Measurements from ENCODE around the gene RNF152. TPM values are rescaled to one million over a fixed set of nuclear protein-coding genes. Genes with fewer than 3 reads are reported as not detected.

RNF152 gene
- polyA plus RNA-seq, 1 donor from 2014 or later: 22.9 TPM

GRCh38 chr18:61894751-61895524, 2.1 kb upstream of the RNF152 start:
- Histone ChIP-seq H2AFZ (ENCODE audit: low read depth, low read length) (no peak overlapping the region), H3K4me2 (ENCODE audit: low read length) (no peak overlapping the region), H4K20me1 (ENCODE audit: insufficient read depth) (no peaks in the 10 kb centered on the region), H3K9me2 (ENCODE audit: insufficient read depth, low read length) (no peaks in the 10 kb centered on the region), H3K4me3 (ENCODE audit: low read length) (peak overlapping the region; percentile 77), H3K9ac (ENCODE audit: low read length) (peak overlapping the region; percentile 87), H3F3A (ENCODE audit: insufficient read depth, low read length, poor library complexity, severe bottlenecking) (no peaks in the 10 kb centered on the region), H3K27me3 (ENCODE audit: insufficient read depth, low read depth, low read length) (peaks cover 2% of the 10 kb centered on the region), H3K9me3 (ENCODE audit: low read length) (no peaks in the 10 kb centered on the region), H3K27ac (ENCODE audit: low read length) (no peak overlapping the region), H3K79me2 (replicated peaks; ENCODE audit: insufficient read depth, low read length) (no peaks in the 10 kb centered on the region), H3K36me3 (ENCODE audit: insufficient read depth, low read length) (peaks cover 5% of the 10 kb centered on the region)
- TF ChIP-seq SMC3 (conservative IDR thresholded peaks at IDR 0.05; ENCODE audit: poor library complexity): no peak
- TF ChIP-seq RAD21 (conservative IDR thresholded peaks at IDR 0.05): no peak

DNA sequence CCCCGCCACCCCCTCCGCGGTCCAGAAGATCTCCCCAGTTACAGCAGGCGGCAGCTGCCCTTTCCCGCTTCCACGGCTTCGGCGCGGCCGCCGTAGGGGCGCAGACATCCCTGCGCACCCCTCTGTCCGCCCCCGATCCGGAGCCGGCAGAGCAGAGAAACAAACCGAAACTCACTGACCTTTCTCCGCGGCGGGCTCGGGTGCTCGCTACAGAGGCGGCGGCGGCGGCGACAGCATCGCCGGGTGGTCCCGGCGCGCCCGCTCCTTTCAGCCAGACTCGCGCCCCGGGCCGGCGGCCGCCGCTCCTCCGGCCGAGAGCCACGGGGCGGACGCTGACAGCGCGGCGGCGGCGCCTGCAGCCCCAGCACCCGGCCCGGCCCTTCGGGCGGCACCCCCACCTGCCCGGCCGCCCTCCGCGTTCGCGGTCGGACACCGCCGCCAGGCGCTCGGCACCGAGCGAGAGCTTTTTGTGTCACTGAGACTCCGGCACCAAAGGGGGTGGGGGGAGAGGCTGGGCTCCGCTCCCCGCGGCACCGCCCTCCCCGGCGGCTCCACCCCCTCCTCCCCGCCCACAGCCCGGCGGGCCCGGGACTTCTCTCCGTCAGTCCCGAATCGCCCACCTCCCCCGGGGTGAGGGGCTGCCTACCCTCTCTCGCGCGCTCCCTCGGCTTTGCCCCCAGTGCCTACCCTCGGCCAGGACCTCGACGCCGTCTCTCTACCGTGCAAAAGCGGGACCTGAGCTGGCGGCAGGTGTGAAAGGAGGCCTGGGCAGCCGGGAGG, 1.4 kb upstream of the RNF152 start:
- no peaks in the 10 kb centered on the region for H3K9me3 ChIP-seq (ENCODE audit: low read length)
- no peaks in the 10 kb centered on the region for H3F3A ChIP-seq (ENCODE audit: insufficient read depth, low read length, poor library complexity, severe bottlenecking)
- peaks cover 2% of the 10 kb centered on the region for H3K27me3 ChIP-seq (ENCODE audit: insufficient read depth, low read depth, low read length)
- no peaks in the 10 kb centered on the region for H4K20me1 ChIP-seq (ENCODE audit: insufficient read depth)
- no peak overlapping the region for H3K4me2 ChIP-seq (ENCODE audit: low read length)
- H3K9me2 ChIP-seq (ENCODE audit: insufficient read depth, low read length): no peaks in the 10 kb centered on the region
- H3K36me3 ChIP-seq (ENCODE audit: insufficient read depth, low read length): peaks cover 6% of the 10 kb centered on the region
- H3K79me2 ChIP-seq (replicated peaks; ENCODE audit: insufficient read depth, low read length): peaks cover 2% of the 10 kb centered on the region
- no peak for TF ChIP-seq TAF1 (IDR thresholded peaks at IDR 0.05; ENCODE audit: low read depth)
- no peak for TF ChIP-seq EZH2 (IDR thresholded peaks at IDR 0.05; ENCODE audit: borderline replicate concordance, insufficient read depth, low read length, poor library complexity, severe bottlenecking)
- TF ChIP-seq EP300 (conservative IDR thresholded peaks at IDR 0.05; ENCODE audit: poor library complexity, severe bottlenecking): peak; percentile 31
- TF ChIP-seq POLR2AphosphoS5 (IDR thresholded peaks at IDR 0.05): peak; percentile 44
- TF ChIP-seq, protein P1, sequence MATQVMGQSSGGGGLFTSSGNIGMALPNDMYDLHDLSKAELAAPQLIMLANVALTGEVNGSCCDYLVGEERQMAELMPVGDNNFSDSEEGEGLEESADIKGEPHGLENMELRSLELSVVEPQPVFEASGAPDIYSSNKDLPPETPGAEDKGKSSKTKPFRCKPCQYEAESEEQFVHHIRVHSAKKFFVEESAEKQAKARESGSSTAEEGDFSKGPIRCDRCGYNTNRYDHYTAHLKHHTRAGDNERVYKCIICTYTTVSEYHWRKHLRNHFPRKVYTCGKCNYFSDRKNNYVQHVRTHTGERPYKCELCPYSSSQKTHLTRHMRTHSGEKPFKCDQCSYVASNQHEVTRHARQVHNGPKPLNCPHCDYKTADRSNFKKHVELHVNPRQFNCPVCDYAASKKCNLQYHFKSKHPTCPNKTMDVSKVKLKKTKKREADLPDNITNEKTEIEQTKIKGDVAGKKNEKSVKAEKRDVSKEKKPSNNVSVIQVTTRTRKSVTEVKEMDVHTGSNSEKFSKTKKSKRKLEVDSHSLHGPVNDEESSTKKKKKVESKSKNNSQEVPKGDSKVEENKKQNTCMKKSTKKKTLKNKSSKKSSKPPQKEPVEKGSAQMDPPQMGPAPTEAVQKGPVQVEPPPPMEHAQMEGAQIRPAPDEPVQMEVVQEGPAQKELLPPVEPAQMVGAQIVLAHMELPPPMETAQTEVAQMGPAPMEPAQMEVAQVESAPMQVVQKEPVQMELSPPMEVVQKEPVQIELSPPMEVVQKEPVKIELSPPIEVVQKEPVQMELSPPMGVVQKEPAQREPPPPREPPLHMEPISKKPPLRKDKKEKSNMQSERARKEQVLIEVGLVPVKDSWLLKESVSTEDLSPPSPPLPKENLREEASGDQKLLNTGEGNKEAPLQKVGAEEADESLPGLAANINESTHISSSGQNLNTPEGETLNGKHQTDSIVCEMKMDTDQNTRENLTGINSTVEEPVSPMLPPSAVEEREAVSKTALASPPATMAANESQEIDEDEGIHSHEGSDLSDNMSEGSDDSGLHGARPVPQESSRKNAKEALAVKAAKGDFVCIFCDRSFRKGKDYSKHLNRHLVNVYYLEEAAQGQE (IDR thresholded peaks at IDR 0.05; ENCODE audit: borderline replicate concordance): no peak
- no peak for TF ChIP-seq MXI1 (conservative IDR thresholded peaks at IDR 0.05; ENCODE audit: poor library complexity, severe bottlenecking)
- TF ChIP-seq RAD21 (conservative IDR thresholded peaks at IDR 0.05): peak; percentile 49
- peak; percentile 42 for TF ChIP-seq CTCF (IDR thresholded peaks at IDR 0.05; ENCODE audit: poor library complexity, severe bottlenecking)
- peak; percentile 42 for TF ChIP-seq SMC3 (conservative IDR thresholded peaks at IDR 0.05; ENCODE audit: poor library complexity)
- H3K9ac ChIP-seq (ENCODE audit: low read length): peak overlapping the region; percentile 87
- H3K4me3 ChIP-seq (ENCODE audit: low read length): peak overlapping the region; percentile 77
- peak overlapping the region; percentile 63 for H2AFZ ChIP-seq (ENCODE audit: low read depth, low read length)
- peak overlapping the region; percentile 43 for H3K27ac ChIP-seq (ENCODE audit: low read length)
